Right hindlimb (tissue), 1 donor: ENCODE data around the gene HNF1A.
A peak's percentile ranks its signal among the peaks of the same experiment; 100 is the strongest.

Experiments
- DNase-seq: peaks from one replicate; pipeline ENCODE4 v3.0.0-alpha.2; 2018

Gene HNF1A

DNA sequence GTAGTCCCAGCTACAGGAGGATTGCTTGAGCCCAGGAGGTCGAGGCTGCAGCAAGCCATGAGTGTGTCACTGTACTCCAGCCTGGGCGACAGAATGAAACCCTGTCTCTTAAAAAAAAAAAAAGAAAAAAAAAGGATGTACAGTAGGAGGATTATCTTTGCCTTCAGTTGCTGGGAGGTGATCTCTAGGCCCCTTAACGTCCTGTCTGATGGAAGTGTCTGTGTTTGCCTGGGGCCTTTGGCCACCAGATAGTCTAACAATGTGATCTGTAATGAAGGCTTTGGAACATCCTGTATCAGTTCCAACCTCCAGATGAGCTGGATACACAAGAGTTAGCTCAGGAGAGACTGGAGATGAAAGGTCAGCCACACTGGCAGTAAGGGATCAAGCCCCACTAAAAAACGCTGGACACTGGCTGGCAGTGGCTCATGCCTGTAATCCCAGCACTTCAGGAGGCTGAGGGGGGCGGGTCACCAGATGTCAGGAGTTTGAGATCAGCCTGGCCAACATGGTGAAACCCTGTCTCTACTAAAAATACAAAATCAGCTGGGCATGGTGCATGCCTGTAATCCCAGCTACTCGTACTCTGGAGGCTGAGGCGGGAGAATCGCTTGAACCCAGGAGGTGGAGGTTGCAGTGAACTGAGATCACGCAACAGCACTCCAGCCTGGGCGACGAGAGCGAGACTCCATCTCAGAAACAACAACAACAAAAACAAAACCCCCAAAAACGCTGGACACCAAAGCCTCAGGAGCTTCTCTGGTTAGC lies 19.0 kb upstream of the HNF1A start:
- DNase-seq: no peak

DNA sequence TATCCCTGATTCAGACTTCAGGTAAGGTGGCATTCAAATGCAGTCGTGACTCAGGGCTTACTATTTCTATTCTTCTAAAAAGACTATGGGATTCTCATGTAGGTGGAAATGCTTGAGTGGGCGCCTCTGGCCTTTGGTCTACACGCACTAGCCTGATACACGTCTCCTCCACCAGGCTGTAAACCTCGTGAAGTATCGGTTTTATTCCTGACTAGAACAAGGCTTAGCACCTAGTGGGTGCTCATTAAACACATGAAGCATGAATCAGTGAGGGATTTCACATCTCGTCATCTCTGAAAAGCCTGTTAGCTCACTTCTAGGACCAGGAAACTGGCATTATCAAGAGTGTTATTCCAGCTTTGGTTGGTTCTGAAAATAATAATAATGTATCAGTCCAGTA lies 17.7 kb upstream of the HNF1A start:
- no peak for DNase-seq

DNA sequence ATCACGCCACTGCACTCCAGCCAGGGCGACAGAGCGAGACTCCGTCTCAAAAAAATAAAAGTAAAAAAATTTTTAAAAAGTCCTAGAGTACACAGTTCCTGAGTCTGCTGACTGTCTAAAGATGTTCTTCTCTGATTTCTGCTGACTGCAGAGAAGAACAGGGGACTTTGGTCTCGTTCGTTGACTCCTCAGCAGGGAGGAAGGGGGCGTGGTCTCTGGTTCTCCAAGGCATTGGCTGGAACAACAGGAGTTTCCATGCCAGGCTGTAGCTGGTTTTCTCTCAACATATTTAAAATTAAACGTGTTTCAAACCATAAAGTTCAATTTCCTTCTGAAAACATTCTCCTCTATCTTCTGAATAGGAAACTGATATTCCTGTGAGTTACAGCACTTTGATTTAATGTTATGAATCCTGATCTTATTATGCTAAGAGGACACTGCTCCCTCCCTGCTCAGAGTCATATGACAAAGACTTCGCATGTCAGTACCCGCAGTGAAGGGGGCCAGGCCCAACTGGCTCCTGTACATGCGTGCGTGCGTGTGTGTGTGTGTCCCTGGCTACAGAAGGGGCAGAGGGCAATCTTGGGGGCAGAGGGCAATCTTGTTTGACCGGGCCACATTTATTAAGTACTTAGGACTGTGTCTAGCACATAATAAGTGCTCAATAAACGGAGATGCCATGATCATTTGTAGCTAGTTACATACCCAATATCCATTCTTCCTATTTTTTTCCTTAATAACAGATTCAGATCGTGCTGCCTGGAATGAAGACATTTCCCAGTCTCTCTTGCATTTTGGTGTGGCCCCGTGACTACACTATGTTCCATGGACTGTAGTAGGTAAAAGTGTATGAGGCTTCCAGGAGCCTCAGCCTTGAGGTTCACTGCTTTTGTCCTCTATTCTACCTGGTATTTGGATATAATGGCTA lies 16.5 kb upstream of the HNF1A start:
- no peak for DNase-seq

DNA sequence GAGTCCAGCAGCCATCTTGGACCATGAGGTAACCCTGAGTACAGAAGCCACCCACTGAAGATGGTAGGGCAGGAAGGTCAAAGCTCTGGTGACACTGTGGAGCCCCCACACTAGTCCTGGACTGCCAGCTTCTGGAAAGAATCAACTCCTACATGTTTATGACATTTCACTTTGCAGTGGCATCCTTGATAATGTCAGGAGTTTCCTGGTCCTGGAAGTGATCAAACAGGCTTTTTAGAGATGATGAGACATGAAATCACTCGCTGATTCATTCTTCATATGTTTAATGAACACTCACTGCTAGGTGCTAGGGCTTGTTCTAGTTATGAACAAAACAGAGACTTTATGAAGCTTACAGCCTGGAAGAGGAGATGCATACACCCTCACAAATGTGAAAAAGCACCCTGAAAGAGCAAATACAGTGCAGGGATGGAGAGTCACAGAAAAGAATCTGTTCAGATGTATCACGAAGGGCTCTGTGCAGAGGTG lies 15.8 kb upstream of the HNF1A start:
- no peak for DNase-seq

DNA sequence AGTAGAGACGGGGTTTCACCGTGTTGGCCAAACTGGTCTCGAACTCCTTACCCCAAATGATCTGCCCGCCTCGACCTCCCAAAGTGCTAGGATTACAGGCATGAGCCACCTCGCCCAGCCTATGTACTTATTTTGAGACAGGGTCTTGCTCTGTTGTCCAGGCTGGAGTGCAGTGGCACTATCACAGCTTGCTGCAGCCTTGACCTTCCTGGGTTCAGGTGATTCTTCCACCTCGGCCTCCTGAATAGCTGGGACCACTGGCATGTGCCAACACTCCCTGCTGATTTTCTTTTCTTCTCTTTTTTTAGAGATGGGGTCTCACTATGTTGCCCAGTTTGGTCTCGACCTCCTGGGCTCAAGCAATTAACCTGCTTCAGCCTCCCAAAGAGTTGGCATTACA lies 14.0 kb upstream of the HNF1A start:
- no peak for DNase-seq

DNA sequence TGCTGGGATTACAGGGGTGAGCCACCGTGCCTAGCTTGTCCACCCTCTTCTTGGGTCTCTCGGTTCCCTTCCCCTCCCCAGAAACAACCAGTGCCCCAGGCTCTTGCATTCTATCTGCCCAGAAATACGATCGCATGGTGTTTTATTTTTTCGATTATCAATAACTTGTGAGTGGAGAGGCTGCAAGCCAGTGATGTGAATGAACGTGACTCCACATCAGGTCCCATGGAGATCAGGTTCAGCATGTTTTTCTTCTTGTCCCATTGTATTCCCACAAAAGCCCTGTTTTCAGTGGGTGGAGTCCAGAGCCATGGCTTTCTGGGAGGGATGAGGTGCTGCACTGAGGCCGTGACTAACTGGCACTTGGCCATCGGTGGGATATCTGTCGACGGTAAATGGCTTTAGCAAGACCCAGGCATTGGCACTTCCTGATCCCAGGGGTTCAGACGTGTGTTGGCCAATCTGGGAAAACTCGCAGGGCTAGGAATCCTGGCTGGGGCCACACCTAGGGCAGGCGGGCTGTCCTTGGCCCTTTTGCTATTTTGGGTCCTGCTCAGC lies 12.7 kb upstream of the HNF1A start:
- DNase-seq: no peak

GRCh38 chr12:120970310-120970709 lies 8.0 kb upstream of the HNF1A start:
- DNase-seq: no peak

- DNase-seq: peak; percentile 37
These were observed 6.8 kb upstream of the HNF1A start for GRCh38 chr12:120971299-120972180.

DNA sequence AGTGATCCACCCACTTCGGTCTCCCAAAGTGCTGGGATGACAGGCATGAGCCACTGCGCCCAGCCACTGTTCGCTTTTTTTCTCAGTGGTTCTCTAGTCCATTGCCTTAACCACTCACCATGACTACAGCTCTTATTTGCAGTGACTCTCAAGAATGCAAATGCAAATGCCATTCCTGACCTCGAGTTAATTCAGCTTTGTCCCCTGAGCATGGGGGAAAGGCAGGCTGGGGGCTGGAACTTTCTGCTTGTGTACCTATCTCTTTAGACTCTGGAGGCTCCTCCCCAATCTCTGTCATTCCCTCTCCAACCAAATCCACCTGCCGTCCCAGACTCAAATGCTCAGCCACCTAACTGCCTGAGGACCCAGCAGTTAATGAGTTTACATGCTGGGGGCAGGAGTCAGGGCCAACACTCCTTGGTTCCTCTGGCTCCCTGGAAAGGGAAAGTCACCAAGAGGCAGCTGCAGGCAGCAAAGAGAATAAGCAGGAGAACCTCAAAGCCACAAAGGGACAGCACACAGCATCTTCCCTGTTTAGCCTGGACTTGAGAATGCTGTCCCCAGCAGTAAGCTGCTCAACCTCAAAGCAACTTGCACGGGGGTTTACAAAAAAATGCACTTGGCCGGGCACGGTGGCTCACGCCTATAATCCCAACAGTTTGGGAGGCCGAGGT lies 5.3 kb upstream of the HNF1A start:
- no peak for DNase-seq

- no peak for DNase-seq
These were observed 630 bp upstream of the HNF1A start for GRCh38 chr12:120977531-120978295.

DNA sequence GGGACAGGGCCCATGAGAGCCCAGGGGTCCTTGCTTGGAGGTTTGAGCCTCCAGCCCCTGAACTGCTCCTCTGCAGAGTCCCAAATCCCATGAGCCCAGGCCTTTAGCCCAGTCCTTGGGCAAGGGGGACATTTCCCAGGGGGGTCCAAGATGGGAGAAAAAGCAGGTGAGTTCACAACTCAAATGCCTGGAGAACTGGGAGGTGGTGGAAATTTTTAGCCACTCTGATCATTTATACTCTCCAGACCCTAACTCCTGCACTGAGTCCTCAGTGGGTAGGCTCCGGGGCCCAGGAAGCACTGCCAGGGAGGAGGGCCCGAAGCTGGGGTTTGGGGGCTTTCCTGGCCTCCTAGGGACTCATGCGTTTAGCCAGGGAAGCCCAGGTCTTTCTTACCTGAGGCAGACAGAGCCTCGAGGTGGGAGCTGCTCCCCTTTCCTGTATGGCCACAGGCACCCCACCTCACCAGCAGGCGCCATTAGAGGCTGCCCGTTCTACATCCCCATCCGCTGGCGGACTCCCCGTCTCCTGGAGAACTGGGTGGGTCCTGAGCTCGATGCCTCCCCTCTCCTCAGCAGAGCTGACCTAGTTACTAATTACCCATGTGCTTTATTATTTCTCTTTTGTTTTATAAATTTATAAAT lies 998 bp downstream of the HNF1A start:
- no peak for DNase-seq

DNA sequence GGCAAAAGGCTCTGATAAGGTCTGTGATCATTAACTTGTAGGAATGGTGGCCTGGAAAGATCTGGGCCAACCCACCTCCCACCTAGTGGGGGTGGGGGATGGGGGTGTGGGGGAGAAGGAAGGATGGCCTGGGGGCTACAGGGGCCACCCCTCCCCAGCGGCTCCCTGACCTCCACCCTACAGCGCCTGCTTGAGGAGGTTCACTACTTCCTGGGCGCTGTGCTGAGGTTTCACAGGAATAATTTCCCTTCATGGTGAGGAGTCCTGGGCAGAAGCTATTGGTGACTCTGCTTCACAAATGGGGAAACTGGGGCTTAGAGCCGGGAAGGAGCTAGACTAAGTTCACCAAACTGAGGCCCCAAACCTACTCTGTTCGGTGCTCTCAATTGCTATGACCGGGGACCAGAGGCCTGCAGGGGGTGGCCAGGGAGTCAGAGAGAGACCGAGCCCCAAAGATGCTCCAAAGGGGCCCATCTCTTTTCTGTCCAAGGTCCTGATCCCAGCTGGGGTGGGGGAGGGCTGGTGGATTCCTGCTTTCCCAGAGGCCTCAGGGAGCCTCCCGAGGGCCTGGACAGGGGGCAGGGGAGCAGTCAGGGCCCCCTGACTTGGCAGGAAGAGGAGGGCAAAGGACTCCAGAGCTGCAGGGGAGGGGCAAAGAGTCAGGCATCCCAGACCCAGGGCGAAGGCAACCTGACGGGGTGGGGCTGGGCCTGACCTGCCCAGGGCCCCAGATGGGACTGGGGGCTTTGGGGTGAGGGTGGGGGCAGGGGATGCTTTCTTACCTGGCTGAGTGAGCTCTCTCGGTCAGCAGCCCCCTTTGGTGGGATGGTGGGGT lies 1.7 kb downstream of the HNF1A start:
- DNase-seq: no peak

- no peak for DNase-seq
These were observed 2.5 kb downstream of the HNF1A start for GRCh38 chr12:120980800-120981368.

- DNase-seq: no peak
These were observed 3.1 kb downstream of the HNF1A start for GRCh38 chr12:120981407-120981941.

- DNase-seq: no peak
These were observed 4.3 kb downstream of the HNF1A start for GRCh38 chr12:120982659-120983058.

GRCh38 chr12:120983759-120984158 lies 5.4 kb downstream of the HNF1A start:
- no peak for DNase-seq

DNA sequence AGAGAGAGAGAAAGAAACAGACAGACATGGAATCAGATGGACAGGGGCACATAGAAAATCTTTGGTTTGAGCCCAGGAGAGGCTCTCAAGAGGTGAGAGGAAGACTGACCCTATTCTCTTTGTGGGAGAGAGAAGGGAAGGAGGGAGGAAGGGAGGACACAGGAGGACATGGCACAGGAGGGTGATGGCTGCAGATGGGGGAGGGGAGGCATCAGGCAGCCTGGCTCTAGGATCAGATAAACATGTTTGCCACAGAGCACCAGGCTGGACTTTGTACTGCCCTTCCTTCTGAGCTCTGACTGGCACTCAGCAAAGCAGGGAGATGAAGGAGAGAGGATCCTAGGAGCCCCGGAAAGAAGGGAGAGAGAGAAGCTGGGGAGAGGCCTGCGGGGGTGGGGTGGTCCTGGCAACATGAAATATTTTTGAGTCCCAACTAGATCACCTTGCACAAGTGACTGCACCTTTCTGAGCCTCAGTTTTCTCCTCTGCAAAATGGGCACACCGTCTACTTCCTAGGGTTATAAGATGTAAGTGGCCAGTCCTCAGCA lies 6.1 kb downstream of the HNF1A start:
- no peak for DNase-seq

DNA sequence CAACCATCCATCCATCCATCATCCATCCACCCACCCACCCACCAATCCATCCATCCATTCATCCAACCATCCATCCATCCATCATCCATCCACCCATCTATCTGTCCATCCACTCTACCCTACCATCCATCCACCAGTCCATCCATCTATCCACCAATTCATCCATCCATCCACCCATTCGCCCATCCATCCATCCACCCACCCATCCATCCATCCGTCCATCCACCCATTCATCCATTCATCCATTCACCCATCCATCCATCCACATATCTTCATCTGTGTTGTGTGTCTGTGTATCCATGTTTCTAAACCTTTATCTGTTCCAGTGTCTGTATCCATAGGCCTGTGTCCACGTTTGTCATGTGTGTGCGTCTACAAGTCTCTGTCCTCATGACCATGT lies 9.9 kb downstream of the HNF1A start:
- DNase-seq: no peak

DNA sequence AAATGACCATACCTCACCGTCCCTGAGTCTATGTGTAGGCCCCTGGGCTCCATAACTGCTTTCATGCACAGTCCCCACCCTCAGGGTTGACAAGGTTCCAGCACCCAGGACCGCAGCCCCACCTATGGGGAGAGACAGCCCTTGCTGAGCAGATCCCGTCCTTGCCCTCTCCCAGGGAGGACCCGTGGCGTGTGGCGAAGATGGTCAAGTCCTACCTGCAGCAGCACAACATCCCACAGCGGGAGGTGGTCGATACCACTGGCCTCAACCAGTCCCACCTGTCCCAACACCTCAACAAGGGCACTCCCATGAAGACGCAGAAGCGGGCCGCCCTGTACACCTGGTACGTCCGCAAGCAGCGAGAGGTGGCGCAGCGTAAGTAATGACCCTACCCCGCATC lies 10.3 kb downstream of the HNF1A start:
- no peak for DNase-seq
